GM12865 (cell line): Measurements from ENCODE around the gene DPP6.

Source experiments
- DNase-seq: peaks from one replicate; pipeline ENCODE4 v3.0.0; 2010; ENCODE audit warnings: low read depth
- H3K4me3 ChIP-seq: 2 replicates; pipeline ENCODE4 v1.5.1; 2011; ENCODE audit warnings: mild to moderate bottlenecking, low read depth, low read length, control low read depth
- TF ChIP-seq, protein P1 (sequence below): IDR thresholded peaks from 2 replicates; pipeline ENCODE4 v1.5.1; 2011; ENCODE audit warnings: low read length, control low read depth, low read depth, inconsistent platforms; ENCODE audit not compliant: insufficient read depth; ENCODE audit errors: missing control alignments

The DPP6 gene

DNA sequence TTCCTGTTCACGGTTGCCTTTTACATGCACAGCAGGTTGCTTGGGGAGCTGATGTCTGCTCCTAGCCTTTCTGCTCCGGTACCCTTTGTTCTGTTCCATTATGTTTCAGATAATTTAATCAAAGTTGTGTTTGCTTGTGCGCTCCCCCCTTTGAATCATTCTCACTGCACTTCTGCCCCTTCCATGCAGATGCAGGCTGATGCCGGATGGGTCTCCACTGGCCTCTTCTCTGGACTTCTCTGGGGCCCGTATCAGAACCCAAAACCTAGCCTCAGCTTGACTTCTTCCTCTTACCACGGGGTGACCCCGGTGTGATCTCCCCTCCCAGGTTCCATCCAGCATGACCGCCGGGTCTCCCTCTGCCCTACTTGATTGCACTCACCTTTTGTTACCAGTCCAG is 272.0 kb downstream of the DPP6 start:
- H3K4me3 ChIP-seq, result no peak overlapping the region
- TF ChIP-seq, protein P1, sequence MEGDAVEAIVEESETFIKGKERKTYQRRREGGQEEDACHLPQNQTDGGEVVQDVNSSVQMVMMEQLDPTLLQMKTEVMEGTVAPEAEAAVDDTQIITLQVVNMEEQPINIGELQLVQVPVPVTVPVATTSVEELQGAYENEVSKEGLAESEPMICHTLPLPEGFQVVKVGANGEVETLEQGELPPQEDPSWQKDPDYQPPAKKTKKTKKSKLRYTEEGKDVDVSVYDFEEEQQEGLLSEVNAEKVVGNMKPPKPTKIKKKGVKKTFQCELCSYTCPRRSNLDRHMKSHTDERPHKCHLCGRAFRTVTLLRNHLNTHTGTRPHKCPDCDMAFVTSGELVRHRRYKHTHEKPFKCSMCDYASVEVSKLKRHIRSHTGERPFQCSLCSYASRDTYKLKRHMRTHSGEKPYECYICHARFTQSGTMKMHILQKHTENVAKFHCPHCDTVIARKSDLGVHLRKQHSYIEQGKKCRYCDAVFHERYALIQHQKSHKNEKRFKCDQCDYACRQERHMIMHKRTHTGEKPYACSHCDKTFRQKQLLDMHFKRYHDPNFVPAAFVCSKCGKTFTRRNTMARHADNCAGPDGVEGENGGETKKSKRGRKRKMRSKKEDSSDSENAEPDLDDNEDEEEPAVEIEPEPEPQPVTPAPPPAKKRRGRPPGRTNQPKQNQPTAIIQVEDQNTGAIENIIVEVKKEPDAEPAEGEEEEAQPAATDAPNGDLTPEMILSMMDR, result no peak
- DNase-seq, result no peak

DNA sequence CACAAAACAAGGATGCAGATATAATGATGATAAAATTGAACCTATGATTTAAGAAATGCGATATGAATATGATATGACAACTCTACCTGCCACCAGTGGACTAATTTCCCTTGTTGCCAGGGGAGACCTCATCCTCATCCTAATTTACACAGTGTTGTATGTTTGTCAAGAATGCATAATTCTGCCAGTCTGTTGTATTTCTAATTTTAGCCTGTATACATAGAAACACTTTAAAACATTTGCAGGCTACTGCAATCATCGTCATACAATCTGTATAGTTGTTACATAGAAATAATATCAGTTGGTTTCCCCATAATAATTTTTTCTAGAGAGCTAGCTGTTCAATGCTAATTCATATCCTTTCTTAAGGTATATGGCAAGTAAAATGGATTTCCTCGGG is 274.2 kb downstream of the DPP6 start:
- TF ChIP-seq, protein P1, result no peak
- no peak for DNase-seq

DNA sequence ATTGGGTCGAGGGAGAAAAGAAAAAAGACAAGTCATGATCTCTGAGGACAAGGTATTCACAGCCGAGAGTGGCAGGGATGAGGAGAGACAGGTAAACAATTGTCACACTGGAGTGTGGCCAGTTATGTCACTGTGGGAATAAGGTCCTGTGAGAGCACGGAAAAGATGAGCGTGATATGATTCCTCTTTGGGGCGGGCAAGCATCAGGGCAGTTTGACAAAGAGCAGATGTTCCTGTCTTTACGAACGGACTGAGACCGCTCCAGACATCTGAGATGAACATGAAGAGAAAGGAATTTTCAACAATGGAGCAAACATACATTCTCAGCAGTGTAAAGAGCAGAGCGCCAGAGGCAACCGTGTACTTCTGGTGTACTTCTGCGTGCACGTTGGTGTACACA is 278.1 kb downstream of the DPP6 start:
- TF ChIP-seq, protein P1, result no peak
- H3K4me3 ChIP-seq, result no peak overlapping the region
- DNase-seq, result no peak

More for the DNA sequence above, 274.2 kb downstream of the DPP6 start:
- no peak overlapping the region for H3K4me3 ChIP-seq

DNA sequence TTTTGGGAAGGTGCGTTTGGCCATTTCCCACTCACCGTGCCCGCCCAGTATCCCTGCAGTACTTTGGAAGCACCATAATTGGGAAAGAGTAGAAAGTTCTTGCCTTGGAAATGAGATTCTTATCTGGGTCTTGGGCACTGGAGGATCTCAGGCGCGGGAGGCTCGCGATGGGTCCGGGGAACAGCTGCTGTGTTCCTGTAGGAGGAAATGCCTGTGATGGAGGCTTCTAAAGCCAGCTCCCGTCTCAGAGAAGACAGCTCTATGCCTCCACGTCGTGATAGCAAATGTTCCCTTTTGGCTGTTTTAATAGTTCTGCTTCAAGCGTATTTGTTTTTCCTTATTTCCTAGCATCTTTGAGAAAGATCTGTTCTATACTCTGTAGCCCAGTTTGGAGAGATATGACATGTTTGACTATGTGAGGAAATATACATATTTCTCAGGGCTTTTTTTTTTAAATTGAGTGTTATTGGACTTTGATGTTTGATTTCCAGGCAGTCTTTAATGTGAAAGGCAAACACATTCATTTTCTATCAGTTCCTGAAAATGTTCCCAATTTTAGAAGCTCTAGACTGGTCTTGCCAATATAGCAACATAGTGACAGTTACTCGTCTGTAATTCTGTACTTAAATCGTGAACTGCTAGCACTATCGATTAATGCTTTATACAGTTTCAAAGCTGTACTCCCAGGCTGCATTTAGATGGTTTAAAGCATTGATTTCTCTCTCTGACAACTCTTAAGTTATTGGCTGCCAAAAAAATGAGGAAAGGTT is 280.8 kb downstream of the DPP6 start:
- H3K4me3 ChIP-seq, result no peak overlapping the region
- TF ChIP-seq, protein P1, result no peak
- DNase-seq, result no peak

DNA sequence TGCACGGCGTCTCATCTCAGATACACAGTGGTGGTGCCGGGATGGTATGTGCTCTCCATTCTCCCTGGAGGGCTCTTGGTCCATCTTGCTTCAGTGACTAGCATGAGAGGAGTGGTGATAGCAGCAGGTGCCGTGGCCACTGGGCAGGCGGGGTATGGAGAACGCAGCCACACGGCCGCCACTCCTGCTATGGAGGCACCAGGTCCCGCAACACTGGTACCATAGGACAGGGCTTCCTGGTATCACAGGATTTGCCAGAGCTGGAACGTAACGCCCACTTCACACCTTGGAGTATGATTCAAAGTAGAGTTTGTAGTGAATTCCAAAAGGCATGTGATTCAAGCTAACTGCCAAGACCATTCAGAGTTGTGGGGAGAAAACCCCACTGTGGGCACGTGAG is 284.1 kb downstream of the DPP6 start:
- TF ChIP-seq, protein P1, result no peak
- DNase-seq, result no peak
- no peak overlapping the region for H3K4me3 ChIP-seq

DNA sequence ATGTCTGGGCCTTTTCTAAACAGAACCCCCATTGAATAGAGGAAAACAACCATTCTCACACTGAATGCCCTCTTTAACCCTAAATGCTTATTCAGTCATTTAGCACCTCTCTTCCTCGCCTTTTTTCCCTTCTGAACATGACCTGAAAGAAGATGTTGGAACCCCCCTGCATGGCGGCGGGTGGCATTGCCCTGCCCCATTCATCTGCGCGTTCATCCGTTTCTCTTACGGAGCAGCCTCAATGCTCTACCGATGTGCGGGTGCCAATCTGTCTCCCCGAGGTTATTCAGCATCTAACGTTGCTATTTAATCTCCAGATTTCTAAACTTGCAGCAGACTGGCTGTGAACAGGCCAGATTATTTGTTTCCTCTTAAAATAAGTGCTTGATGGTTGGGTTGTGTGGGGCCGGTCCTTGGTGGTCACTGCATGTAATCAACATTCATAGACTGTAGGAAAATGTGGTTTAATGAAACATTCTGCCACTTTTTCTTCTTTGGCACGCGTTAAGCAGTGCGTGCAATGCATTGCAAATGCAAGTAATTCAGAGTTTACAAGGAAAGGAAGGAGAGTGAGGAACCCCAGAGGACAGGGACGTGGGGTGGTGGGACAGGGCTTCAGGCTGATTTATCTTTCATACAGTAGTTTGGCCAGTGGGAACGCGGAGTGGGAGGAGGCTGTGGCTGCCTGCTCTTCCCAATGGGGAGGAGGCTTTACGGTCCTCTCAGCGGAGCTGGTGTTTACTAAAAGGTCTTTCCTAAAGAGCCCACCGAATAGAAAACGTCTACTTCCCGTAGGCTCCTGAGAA is 286.7 kb downstream of the DPP6 start:
- no peak for DNase-seq
- TF ChIP-seq, protein P1, result no peak
- H3K4me3 ChIP-seq, result no peak overlapping the region
